ENCODE data around the gene NCAPG2.

DNA sequence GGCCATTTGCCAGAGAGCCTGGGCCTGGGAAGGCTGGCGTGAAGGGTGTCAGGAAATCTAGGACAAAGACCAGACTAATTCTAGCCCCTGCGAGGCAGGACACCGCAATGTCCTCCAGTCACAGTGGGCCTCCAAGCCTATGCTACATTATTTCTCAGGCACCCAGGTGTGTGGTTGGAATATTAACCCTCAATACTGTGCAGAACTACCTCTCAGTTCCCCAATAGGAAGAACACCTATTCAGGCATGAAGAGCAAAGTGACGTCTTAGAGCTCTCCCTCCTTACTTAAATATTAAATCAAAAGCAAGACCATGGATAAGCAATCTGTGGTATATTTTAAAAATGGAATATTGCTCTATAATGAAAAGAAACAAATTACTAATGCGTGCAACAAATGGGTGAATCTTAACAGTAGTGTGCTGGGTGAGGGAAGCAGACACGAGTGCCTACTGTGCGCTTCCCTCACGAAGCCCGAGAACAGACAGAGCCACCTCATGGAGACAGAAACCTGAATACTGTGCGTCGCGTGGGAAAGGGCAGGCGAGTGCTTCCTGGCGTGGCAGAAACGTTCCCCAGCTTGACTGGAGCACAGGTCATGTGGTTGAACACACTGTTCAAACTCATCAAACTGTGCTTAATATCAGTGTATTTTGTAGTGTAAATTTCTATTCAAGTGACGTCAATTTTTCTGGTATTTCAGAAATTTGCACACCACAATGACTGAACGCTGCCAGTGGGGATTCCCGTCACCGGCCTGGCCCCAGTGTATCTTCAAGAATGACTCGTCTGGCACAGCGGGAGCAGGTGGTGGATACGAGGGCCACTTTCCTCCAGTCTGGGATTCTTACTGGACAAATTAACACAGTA is 101.5 kb downstream of the NCAPG2 start:
- TF ChIP-seq EZH2 (IDR thresholded peaks at IDR 0.05; ENCODE audit: low read depth, unreplicated experiment) (no peak), REST (IDR thresholded peaks at IDR 0.05; ENCODE audit: unreplicated experiment) (no peak), POLR2AphosphoS5 (IDR thresholded peaks at IDR 0.05; ENCODE audit: low read depth) (no peak), ZNF331 (CRISPR knock-in tag; IDR thresholded peaks at IDR 0.05; ENCODE audit: low read depth) (no peak)
- TF ChIP-seq, protein P1, sequence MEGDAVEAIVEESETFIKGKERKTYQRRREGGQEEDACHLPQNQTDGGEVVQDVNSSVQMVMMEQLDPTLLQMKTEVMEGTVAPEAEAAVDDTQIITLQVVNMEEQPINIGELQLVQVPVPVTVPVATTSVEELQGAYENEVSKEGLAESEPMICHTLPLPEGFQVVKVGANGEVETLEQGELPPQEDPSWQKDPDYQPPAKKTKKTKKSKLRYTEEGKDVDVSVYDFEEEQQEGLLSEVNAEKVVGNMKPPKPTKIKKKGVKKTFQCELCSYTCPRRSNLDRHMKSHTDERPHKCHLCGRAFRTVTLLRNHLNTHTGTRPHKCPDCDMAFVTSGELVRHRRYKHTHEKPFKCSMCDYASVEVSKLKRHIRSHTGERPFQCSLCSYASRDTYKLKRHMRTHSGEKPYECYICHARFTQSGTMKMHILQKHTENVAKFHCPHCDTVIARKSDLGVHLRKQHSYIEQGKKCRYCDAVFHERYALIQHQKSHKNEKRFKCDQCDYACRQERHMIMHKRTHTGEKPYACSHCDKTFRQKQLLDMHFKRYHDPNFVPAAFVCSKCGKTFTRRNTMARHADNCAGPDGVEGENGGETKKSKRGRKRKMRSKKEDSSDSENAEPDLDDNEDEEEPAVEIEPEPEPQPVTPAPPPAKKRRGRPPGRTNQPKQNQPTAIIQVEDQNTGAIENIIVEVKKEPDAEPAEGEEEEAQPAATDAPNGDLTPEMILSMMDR (conservative IDR thresholded peaks at IDR 0.05; ENCODE audit: low read depth in 2 of 2), result no peak

Measured in GM23338 (cell line).